Measurements from ENCODE around the gene CDH4.

CDH4 gene

DNA sequence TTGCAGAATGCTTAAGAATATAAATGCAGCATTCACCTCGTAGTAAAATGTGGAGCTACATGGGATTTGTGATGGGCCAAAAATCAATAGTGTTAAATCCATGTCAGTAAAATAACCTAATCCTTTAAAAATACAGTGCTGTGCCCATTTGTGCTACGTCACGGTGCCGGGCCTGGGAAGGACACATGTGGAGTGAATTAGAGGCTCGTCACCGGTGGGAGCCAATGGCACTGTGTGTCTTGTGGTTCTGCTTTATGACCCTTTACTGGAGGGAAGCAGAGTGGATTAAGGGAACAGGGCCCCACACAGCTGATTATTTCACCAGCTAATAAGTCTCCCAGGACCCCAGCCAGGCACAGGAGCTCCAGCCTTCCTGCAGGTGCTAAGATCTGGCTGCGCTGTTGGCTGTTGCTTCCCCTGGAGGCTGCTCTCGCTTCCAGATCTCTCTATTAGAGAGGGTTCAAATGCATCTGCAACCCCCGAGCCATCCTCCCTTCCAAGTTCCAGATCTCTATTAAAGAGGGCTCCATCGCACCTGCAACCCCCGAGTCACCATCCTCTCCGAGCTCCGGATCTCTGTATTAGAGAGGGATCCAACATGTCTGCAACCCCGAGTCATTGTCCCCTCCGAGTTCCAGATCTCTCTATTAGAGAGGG lies 405.8 kb downstream of the CDH4 start:
- TF ChIP-seq KLF7 (tag by site-specific recombination; IDR thresholded peaks at IDR 0.05; ENCODE audit: borderline replicate concordance) (no peak), MEIS1 (CRISPR knock-in tag; IDR thresholded peaks at IDR 0.05; ENCODE audit: borderline replicate concordance) (no peak), ZNF664 (tag by site-specific recombination; IDR thresholded peaks at IDR 0.05) (no peak), ZNF433 (tag by site-specific recombination; IDR thresholded peaks at IDR 0.05; ENCODE audit: low read depth) (no peak), ZNF621 (tag by site-specific recombination; IDR thresholded peaks at IDR 0.05) (no peak), ZNF544 (tag by site-specific recombination; IDR thresholded peaks at IDR 0.05) (no peak), ZNF558 (tag by site-specific recombination; IDR thresholded peaks at IDR 0.05) (no peak), ZNF837 (tag by site-specific recombination; IDR thresholded peaks at IDR 0.05) (no peak), ZFP3 (tag by site-specific recombination; IDR thresholded peaks at IDR 0.05; ENCODE audit: low read depth) (no peak), ZNF132 (tag by site-specific recombination; IDR thresholded peaks at IDR 0.05; ENCODE audit: borderline replicate concordance) (no peak), EGR2 (tag by site-specific recombination; IDR thresholded peaks at IDR 0.05; ENCODE audit: low read depth) (no peak), ZNF221 (tag by site-specific recombination; IDR thresholded peaks at IDR 0.05; ENCODE audit: borderline replicate concordance) (no peak)
- TF ChIP-seq, protein P1, sequence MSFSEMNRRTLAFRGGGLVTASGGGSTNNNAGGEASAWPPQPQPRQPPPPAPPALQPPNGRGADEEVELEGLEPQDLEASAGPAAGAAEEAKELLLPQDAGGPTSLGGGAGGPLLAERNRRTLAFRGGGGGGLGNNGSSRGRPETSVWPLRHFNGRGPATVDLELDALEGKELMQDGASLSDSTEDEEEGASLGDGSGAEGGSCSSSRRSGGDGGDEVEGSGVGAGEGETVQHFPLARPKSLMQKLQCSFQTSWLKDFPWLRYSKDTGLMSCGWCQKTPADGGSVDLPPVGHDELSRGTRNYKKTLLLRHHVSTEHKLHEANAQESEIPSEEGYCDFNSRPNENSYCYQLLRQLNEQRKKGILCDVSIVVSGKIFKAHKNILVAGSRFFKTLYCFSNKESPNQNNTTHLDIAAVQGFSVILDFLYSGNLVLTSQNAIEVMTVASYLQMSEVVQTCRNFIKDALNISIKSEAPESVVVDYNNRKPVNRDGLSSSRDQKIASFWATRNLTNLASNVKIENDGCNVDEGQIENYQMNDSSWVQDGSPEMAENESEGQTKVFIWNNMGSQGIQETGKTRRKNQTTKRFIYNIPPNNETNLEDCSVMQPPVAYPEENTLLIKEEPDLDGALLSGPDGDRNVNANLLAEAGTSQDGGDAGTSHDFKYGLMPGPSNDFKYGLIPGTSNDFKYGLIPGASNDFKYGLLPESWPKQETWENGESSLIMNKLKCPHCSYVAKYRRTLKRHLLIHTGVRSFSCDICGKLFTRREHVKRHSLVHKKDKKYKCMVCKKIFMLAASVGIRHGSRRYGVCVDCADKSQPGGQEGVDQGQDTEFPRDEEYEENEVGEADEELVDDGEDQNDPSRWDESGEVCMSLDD (tag by site-specific recombination; IDR thresholded peaks at IDR 0.05): no peak
- TF ChIP-seq, protein P2, sequence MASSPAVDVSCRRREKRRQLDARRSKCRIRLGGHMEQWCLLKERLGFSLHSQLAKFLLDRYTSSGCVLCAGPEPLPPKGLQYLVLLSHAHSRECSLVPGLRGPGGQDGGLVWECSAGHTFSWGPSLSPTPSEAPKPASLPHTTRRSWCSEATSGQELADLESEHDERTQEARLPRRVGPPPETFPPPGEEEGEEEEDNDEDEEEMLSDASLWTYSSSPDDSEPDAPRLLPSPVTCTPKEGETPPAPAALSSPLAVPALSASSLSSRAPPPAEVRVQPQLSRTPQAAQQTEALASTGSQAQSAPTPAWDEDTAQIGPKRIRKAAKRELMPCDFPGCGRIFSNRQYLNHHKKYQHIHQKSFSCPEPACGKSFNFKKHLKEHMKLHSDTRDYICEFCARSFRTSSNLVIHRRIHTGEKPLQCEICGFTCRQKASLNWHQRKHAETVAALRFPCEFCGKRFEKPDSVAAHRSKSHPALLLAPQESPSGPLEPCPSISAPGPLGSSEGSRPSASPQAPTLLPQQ (tag by site-specific recombination; IDR thresholded peaks at IDR 0.05): no peak
- TF ChIP-seq, protein P3, sequence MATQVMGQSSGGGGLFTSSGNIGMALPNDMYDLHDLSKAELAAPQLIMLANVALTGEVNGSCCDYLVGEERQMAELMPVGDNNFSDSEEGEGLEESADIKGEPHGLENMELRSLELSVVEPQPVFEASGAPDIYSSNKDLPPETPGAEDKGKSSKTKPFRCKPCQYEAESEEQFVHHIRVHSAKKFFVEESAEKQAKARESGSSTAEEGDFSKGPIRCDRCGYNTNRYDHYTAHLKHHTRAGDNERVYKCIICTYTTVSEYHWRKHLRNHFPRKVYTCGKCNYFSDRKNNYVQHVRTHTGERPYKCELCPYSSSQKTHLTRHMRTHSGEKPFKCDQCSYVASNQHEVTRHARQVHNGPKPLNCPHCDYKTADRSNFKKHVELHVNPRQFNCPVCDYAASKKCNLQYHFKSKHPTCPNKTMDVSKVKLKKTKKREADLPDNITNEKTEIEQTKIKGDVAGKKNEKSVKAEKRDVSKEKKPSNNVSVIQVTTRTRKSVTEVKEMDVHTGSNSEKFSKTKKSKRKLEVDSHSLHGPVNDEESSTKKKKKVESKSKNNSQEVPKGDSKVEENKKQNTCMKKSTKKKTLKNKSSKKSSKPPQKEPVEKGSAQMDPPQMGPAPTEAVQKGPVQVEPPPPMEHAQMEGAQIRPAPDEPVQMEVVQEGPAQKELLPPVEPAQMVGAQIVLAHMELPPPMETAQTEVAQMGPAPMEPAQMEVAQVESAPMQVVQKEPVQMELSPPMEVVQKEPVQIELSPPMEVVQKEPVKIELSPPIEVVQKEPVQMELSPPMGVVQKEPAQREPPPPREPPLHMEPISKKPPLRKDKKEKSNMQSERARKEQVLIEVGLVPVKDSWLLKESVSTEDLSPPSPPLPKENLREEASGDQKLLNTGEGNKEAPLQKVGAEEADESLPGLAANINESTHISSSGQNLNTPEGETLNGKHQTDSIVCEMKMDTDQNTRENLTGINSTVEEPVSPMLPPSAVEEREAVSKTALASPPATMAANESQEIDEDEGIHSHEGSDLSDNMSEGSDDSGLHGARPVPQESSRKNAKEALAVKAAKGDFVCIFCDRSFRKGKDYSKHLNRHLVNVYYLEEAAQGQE (tag by site-specific recombination; IDR thresholded peaks at IDR 0.05): no peak
- TF ChIP-seq, protein P4, sequence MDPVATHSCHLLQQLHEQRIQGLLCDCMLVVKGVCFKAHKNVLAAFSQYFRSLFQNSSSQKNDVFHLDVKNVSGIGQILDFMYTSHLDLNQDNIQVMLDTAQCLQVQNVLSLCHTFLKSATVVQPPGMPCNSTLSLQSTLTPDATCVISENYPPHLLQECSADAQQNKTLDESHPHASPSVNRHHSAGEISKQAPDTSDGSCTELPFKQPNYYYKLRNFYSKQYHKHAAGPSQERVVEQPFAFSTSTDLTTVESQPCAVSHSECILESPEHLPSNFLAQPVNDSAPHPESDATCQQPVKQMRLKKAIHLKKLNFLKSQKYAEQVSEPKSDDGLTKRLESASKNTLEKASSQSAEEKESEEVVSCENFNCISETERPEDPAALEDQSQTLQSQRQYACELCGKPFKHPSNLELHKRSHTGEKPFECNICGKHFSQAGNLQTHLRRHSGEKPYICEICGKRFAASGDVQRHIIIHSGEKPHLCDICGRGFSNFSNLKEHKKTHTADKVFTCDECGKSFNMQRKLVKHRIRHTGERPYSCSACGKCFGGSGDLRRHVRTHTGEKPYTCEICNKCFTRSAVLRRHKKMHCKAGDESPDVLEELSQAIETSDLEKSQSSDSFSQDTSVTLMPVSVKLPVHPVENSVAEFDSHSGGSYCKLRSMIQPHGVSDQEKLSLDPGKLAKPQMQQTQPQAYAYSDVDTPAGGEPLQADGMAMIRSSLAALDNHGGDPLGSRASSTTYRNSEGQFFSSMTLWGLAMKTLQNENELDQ (tag by site-specific recombination; IDR thresholded peaks at IDR 0.05; ENCODE audit: low read depth): no peak
- TF ChIP-seq, protein P5, sequence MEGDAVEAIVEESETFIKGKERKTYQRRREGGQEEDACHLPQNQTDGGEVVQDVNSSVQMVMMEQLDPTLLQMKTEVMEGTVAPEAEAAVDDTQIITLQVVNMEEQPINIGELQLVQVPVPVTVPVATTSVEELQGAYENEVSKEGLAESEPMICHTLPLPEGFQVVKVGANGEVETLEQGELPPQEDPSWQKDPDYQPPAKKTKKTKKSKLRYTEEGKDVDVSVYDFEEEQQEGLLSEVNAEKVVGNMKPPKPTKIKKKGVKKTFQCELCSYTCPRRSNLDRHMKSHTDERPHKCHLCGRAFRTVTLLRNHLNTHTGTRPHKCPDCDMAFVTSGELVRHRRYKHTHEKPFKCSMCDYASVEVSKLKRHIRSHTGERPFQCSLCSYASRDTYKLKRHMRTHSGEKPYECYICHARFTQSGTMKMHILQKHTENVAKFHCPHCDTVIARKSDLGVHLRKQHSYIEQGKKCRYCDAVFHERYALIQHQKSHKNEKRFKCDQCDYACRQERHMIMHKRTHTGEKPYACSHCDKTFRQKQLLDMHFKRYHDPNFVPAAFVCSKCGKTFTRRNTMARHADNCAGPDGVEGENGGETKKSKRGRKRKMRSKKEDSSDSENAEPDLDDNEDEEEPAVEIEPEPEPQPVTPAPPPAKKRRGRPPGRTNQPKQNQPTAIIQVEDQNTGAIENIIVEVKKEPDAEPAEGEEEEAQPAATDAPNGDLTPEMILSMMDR (tag by site-specific recombination; IDR thresholded peaks at IDR 0.05): no peak
- TF ChIP-seq, protein P6, sequence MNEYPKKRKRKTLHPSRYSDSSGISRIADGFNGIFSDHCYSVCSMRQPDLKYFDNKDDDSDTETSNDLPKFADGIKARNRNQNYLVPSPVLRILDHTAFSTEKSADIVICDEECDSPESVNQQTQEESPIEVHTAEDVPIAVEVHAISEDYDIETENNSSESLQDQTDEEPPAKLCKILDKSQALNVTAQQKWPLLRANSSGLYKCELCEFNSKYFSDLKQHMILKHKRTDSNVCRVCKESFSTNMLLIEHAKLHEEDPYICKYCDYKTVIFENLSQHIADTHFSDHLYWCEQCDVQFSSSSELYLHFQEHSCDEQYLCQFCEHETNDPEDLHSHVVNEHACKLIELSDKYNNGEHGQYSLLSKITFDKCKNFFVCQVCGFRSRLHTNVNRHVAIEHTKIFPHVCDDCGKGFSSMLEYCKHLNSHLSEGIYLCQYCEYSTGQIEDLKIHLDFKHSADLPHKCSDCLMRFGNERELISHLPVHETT (tag by site-specific recombination; IDR thresholded peaks at IDR 0.05): no peak
- H3K9me3 ChIP-seq (ENCODE audit: control insufficient read depth, insufficient read depth, low read depth, low read length): no peaks in the 10 kb centered on the region
- ChIA-PET CTCF (no interaction called here), POLR2A (no interaction called here)
- H3K4me1 ChIP-seq (ENCODE audit: control insufficient read depth, insufficient read depth, low read length): no peaks in the 10 kb centered on the region
- no peaks in the 10 kb centered on the region for H3K36me3 ChIP-seq (ENCODE audit: control insufficient read depth in 2 of 2, insufficient read depth in 1 of 2, low read length in 2 of 2)
- H3K4me3 ChIP-seq (ENCODE audit: low read depth, low read length): no peak overlapping the region
- H3K27ac ChIP-seq (ENCODE audit: extremely low read depth, low read depth, low read length): no peak overlapping the region
